ENCODE measurements around the gene IL12RB1.

DNA sequence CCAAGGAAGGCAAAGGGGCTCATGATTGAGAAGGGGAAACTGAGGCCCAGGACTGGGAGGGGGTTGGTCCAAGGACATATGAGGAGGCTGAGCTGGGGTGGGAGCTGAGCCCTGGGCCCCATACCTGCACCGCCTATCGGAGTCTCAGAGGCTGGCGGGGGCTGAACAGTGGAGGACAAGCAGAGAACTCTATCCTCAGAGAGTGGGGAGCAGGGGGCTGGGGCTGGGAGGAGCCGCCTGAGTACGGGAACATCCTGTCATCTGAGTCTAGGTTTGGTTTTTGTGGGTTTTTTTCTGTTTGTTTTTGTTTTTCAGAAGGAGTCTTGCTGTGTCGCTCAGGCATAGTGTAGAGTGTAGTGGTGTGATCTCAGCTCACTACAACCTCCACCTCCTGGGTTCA is 72.5 kb downstream of the IL12RB1 start:
- TF ChIP-seq, protein P1, sequence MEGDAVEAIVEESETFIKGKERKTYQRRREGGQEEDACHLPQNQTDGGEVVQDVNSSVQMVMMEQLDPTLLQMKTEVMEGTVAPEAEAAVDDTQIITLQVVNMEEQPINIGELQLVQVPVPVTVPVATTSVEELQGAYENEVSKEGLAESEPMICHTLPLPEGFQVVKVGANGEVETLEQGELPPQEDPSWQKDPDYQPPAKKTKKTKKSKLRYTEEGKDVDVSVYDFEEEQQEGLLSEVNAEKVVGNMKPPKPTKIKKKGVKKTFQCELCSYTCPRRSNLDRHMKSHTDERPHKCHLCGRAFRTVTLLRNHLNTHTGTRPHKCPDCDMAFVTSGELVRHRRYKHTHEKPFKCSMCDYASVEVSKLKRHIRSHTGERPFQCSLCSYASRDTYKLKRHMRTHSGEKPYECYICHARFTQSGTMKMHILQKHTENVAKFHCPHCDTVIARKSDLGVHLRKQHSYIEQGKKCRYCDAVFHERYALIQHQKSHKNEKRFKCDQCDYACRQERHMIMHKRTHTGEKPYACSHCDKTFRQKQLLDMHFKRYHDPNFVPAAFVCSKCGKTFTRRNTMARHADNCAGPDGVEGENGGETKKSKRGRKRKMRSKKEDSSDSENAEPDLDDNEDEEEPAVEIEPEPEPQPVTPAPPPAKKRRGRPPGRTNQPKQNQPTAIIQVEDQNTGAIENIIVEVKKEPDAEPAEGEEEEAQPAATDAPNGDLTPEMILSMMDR (IDR thresholded peaks at IDR 0.05), result no peak
- TF ChIP-seq POLR2A (IDR thresholded peaks at IDR 0.05), result no peak

Measured in lower leg skin (tissue), 3 donors.